HepG2 (cell line): ENCODE results near the gene ZNF33A. TPM values are rescaled to one million over a fixed set of nuclear protein-coding genes. Genes with fewer than 3 reads are reported as not detected.
A peak's percentile ranks its signal among the peaks of the same experiment; 100 is the strongest.

Experiments
- BRF2 ChIP-seq: sonication (generic); formaldehyde crosslinking; IDR thresholded peaks from 2 replicates; pipeline ENCODE4 v1.8.1; 2022; ENCODE audit warnings: mild to moderate bottlenecking, missing genetic modification reagents
- CERS6 ChIP-seq: sonication (generic); formaldehyde crosslinking; IDR thresholded peaks from 2 replicates; pipeline ENCODE4 v1.5.0; 2020; ENCODE audit warnings: missing genetic modification reagents
- CREM ChIP-seq, 2 experiments: sonication (generic) in 1 of 2; formaldehyde crosslinking in 1 of 2; IDR thresholded peaks; 2 replicates each; pipeline versions ENCODE4 v1.4.0 to v1.6.1; 2016 to 2020; ENCODE audit warnings: antibody characterized with exemption in 1 of 2, mild to moderate bottlenecking in 1 of 2, missing genetic modification reagents in 1 of 2
- ELK4 ChIP-seq: sonication (generic); formaldehyde crosslinking; IDR thresholded peaks from 2 replicates; pipeline ENCODE4 v1.9.0; 2021; ENCODE audit warnings: missing genetic modification reagents, borderline replicate concordance
- HNF1B ChIP-seq: sonication (generic); formaldehyde crosslinking; IDR thresholded peaks from 2 replicates; pipeline ENCODE4 v1.5.1; 2020; ENCODE audit warnings: mild to moderate bottlenecking, moderate library complexity, missing genetic modification reagents
- ISL2 ChIP-seq: sonication (generic); formaldehyde crosslinking; IDR thresholded peaks from 2 replicates; pipeline ENCODE4 v1.5.0; 2020; ENCODE audit warnings: missing genetic modification reagents
- JUN ChIP-seq: sonication (generic); formaldehyde crosslinking; IDR thresholded peaks from 2 replicates; pipeline ENCODE4 v1.4.0; 2020; ENCODE audit warnings: mild to moderate bottlenecking, missing genetic modification reagents
- KLF15 ChIP-seq: sonication (generic); formaldehyde crosslinking; IDR thresholded peaks from 2 replicates; pipeline ENCODE4 v1.8.1; 2023; ENCODE audit warnings: borderline replicate concordance, mild to moderate bottlenecking, inconsistent platforms, missing genetic modification reagents, mixed read lengths
- MBD4 ChIP-seq: IDR thresholded peaks from 2 replicates; pipeline ENCODE4 v1.6.1; 2012; ENCODE audit warnings: low read length, inconsistent platforms, borderline replicate concordance
- NCOR1 ChIP-seq: fragments of 200-600 bp; sonication (generic); IDR thresholded peaks from 2 replicates; pipeline ENCODE4 v1.7.0; 2017; ENCODE audit warnings: antibody characterized with exemption, low read length, borderline replicate concordance
- NFE2 ChIP-seq: sonication (generic); formaldehyde crosslinking; IDR thresholded peaks from 2 replicates; pipeline ENCODE4 v1.4.0; 2020; ENCODE audit warnings: missing genetic modification reagents
- PLRG1 ChIP-seq: fragments of 450-650 bp; conservative IDR thresholded peaks from 2 replicates; pipeline ENCODE4 v1.6.1; 2016
- RXRB ChIP-seq: IDR thresholded peaks from 2 replicates; pipeline ENCODE4 v1.6.1; 2016; ENCODE audit warnings: borderline replicate concordance, missing genetic modification reagents, missing compliant biosample characterization
- SCMH1 ChIP-seq: sonication (generic); formaldehyde crosslinking; IDR thresholded peaks from 2 replicates; pipeline ENCODE4 v1.9.0; 2021; ENCODE audit warnings: missing genetic modification reagents, mild to moderate bottlenecking, borderline replicate concordance
- SP5 ChIP-seq: IDR thresholded peaks from 2 replicates; pipeline ENCODE4 v1.6.1; 2016; ENCODE audit warnings: low read depth, borderline replicate concordance
- TP53 ChIP-seq: sonication (generic); formaldehyde crosslinking; conservative IDR thresholded peaks from 2 replicates; pipeline ENCODE4 v1.4.0; 2020; ENCODE audit warnings: missing genetic modification reagents
- ZFP1 ChIP-seq: IDR thresholded peaks from 2 replicates; pipeline ENCODE4 v1.6.1; 2016
- ZMYM2 ChIP-seq: sonication (generic); formaldehyde crosslinking; IDR thresholded peaks from 2 replicates; pipeline ENCODE4 v1.8.0; 2022; ENCODE audit warnings: mild to moderate bottlenecking, missing genetic modification reagents
- ZNF225 ChIP-seq: sonication (generic); formaldehyde crosslinking; IDR thresholded peaks from 2 replicates; pipeline ENCODE4 v1.4.0; 2020; ENCODE audit warnings: mild to moderate bottlenecking, missing genetic modification reagents
- ZNF513 ChIP-seq: sonication (generic); formaldehyde crosslinking; conservative IDR thresholded peaks from 2 replicates; pipeline ENCODE4 v1.5.0; 2020; ENCODE audit warnings: missing genetic modification reagents
- ZNF709 ChIP-seq: sonication (generic); formaldehyde crosslinking; IDR thresholded peaks from 2 replicates; pipeline ENCODE4 v1.5.0; 2020; ENCODE audit warnings: mild to moderate bottlenecking, missing genetic modification reagents
- ZNF766 ChIP-seq: sonication (generic); formaldehyde crosslinking; IDR thresholded peaks from 2 replicates; pipeline ENCODE4 v1.5.0; 2020; ENCODE audit warnings: missing genetic modification reagents, borderline replicate concordance
- ZNF788 ChIP-seq: sonication (generic); formaldehyde crosslinking; IDR thresholded peaks from 2 replicates; pipeline ENCODE4 v1.5.0; 2020; ENCODE audit warnings: mild to moderate bottlenecking, missing genetic modification reagents, borderline replicate concordance
- polyA plus RNA-seq, 8 experiments: library from polyadenylated mRNA; depleted of rRNA in 3 of 8; stranded (reverse) in 7 of 8; unstranded in 1 of 8; fragments of >200 nt; fragmentation: Illumina TruSeq in 4 of 8; extraction: Trizol in 4 of 8; gene quantifications; 2 replicates each; pipeline versions ENCODE4 v1.2.1 to v1.2.3, GENCODE V29; 2011 to 2016; ENCODE audit warnings: low read depth in 4 of 8, missing spikeins in 1 of 8, mixed read lengths in 1 of 8; ENCODE audit not compliant: insufficient read depth in 1 of 8
- total RNA-seq, 5 experiments: library from RNA; depleted of rRNA; stranded (reverse); fragments of >200 nt; fragmentation: Illumina TruSeq; extraction: Trizol; gene quantifications; 2 replicates each; pipeline ENCODE4 v1.2.3, GENCODE V29; 2016; ENCODE audit warnings: low read depth in 1 of 5

The ZNF33A gene
- total and polyA plus RNA-seq, 2 of the 13 experiments (the other 11 are each of a cell fraction or from before 2014, with no cell fraction given): 13.1 to 22.5 TPM

GRCh38 chr10:38010119-38010903, at the start of gene ZNF33A (continued):
- TF ChIP-seq CERS6 (CRISPR knock-in tag): no peak
- TF ChIP-seq ZNF709 (CRISPR knock-in tag): no peak
- TF ChIP-seq ZNF766: 0 out of 2 replicates have a peak, but pooled peaks have one; percentile 78
- TF ChIP-seq SP5 (CRISPR knock-in tag): 0 out of 2 replicates have a peak, but pooled peaks have one; percentile 16
- TF ChIP-seq ZMYM2 (CRISPR knock-in tag): no peak
- no peak for TF ChIP-seq ZNF513
- peak; percentile 32; the same call in 1 of the 2 replicates for TF ChIP-seq ISL2 (CRISPR knock-in tag)
- no peak for TF ChIP-seq ZFP1 (CRISPR knock-in tag)
- no peak for TF ChIP-seq NFE2 (CRISPR knock-in tag)
- peak; percentile 8; the same call in 1 of the 2 replicates for TF ChIP-seq ZNF225
- TF ChIP-seq PLRG1: no peak
- TF ChIP-seq JUN (CRISPR knock-in tag): no peak
- TF ChIP-seq KLF15 (CRISPR knock-in tag): no peak
- peak; percentile 30; the same call in 1 of the 2 replicates for TF ChIP-seq RXRB (CRISPR knock-in tag)
- peak; percentile 85 for TF ChIP-seq CREM (IDR thresholded peaks at IDR 0.05)
- no peak for TF ChIP-seq CREM (CRISPR knock-in tag; IDR thresholded peaks at IDR 0.05)
- TF ChIP-seq BRF2 (CRISPR knock-in tag): no peak
- TF ChIP-seq SCMH1 (CRISPR knock-in tag): no peak
- no peak for TF ChIP-seq HNF1B (CRISPR knock-in tag)
- TF ChIP-seq MBD4: no peak
- TF ChIP-seq NCOR1: no peak
- TF ChIP-seq ZNF788 (CRISPR knock-in tag): no peak
- TF ChIP-seq ELK4: no peak
- TF ChIP-seq TP53 (CRISPR knock-in tag): 0 out of 2 replicates have a peak, but pooled peaks have one; percentile 60
